Panc1 (cell line): ENCODE measurements around the gene SPA17. TPM values are rescaled to one million over a fixed set of nuclear protein-coding genes. Genes with fewer than 3 reads are reported as not detected.

ENCODE experiments used
- ATAC-seq: fragments of 200-7000 bp; cut with Tn5 transposase; 2 replicates; pipeline ENCODE4 v1.9.1; 2020; ENCODE audit warnings: mild to moderate bottlenecking, moderate library complexity
- BruUV-seq: library from RNA; stranded (reverse); fragments of 400-500 nt; replicated peaks from 2 replicates; lab custom pipeline; 2021; lab: Mats Ljungman, UMichigan
- CTCF ChIA-PET: fragments of 300-600 bp; sonication (Branson Sonifier 250); formaldehyde crosslinking; loops from one replicate; lab custom pipeline; 2022; ENCODE audit warnings: antibody characterized with exemption; lab: Charles Lee
- POLR2A ChIA-PET: fragments of 300-600 bp; sonication (Branson Sonifier 250); formaldehyde crosslinking; loops from one replicate; lab custom pipeline; 2022; ENCODE audit warnings: antibody characterized with exemption; lab: Charles Lee
- DNase-seq: peaks from one replicate; pipeline ENCODE4 v3.0.0-alpha.2; 2010; ENCODE audit warnings: low read depth, low spot score
- H3K27ac ChIP-seq: 2 replicates; pipeline ENCODE4 v1.5.1; 2011; ENCODE audit warnings: mild to moderate bottlenecking, low read length, inconsistent platforms
- H3K27me3 ChIP-seq: fragments of 200-500 bp; sonication (Bioruptor generic); 2 replicates; pipeline ENCODE4 v1.6.0; 2014; ENCODE audit warnings: low read length, inconsistent platforms; ENCODE audit not compliant: control insufficient read depth, insufficient read depth
- H3K36me3 ChIP-seq: fragments of 200-500 bp; sonication (Bioruptor generic); 2 replicates; pipeline ENCODE4 v1.5.1; 2014; ENCODE audit warnings: inconsistent platforms, mild to moderate bottlenecking, low read length, moderate library complexity; ENCODE audit not compliant: control insufficient read depth, insufficient read depth
- H3K4me1 ChIP-seq: 2 replicates; pipeline ENCODE4 v1.5.1; 2011; ENCODE audit warnings: inconsistent platforms, mild to moderate bottlenecking, low read length, moderate library complexity; ENCODE audit not compliant: control insufficient read depth, insufficient read depth
- H3K4me3 ChIP-seq, 2 experiments: 2 replicates each; pipeline ENCODE4 v1.5.1; 2011 to 2012; ENCODE audit warnings: low read depth in 2 of 2, low read length in 2 of 2, mild to moderate bottlenecking in 2 of 2, inconsistent platforms in 1 of 2, moderate library complexity in 1 of 2
- H3K9me3 ChIP-seq: fragments of 200-500 bp; sonication (Bioruptor generic); 2 replicates; pipeline ENCODE4 v1.5.1; 2014; ENCODE audit warnings: low read depth, mild to moderate bottlenecking, inconsistent platforms, low read length, moderate library complexity; ENCODE audit not compliant: control insufficient read depth, insufficient read depth
- POLR2AphosphoS5 ChIP-seq: IDR thresholded peaks from 2 replicates; pipeline ENCODE4 v1.6.1; 2012; ENCODE audit warnings: mild to moderate bottlenecking, low read depth, low read length, moderate library complexity
- REST ChIP-seq, 2 experiments: IDR thresholded peaks; 2 replicates each; pipeline ENCODE4 v1.6.1; 2011 to 2012; ENCODE audit warnings: low read depth in 2 of 2, control low read depth in 1 of 2, low read length in 1 of 2, mild to moderate bottlenecking in 1 of 2, moderate library complexity in 1 of 2; ENCODE audit not compliant: insufficient read depth in 1 of 2
- SIN3A ChIP-seq: IDR thresholded peaks from 2 replicates; pipeline ENCODE4 v1.6.1; 2012; ENCODE audit warnings: low read depth, mild to moderate bottlenecking, low read length, moderate library complexity, borderline replicate concordance; ENCODE audit not compliant: insufficient read depth
- TCF7L2 ChIP-seq: IDR thresholded peaks from 2 replicates; pipeline ENCODE4 v1.6.1; 2011; ENCODE audit warnings: mild to moderate bottlenecking, low read depth, low read length, inconsistent platforms
- in situ Hi-C: cut with HindIII; loops from 2 replicates; pipeline ENCODE4 v1.10.0; 2016; ENCODE audit warnings: low sequenced_read_pairs, low pct_unique_long_range_greater_than_20kb
- intact Hi-C: fragments of 100-400 bp; cut with micrococcal nuclease; formaldehyde crosslinking; loops from one replicate; pipeline ENCODE4 v1.10.0; 2022; ENCODE audit not compliant: unreplicated experiment
- total RNA-seq: library from RNA; stranded (reverse); gene quantifications from one replicate; pipeline ENCODE4 v1.2.1, GENCODE V29; 2021; ENCODE audit not compliant: unreplicated experiment
- TF ChIP-seq, protein P1 (sequence below): fragments of 450-650 bp; IDR thresholded peaks from 2 replicates; pipeline ENCODE4 v1.5.1; 2017; ENCODE audit warnings: mild to moderate bottlenecking

SPA17 gene
- total RNA-seq, 1 experiment from 2014 or later: 10.1 TPM

DNA sequence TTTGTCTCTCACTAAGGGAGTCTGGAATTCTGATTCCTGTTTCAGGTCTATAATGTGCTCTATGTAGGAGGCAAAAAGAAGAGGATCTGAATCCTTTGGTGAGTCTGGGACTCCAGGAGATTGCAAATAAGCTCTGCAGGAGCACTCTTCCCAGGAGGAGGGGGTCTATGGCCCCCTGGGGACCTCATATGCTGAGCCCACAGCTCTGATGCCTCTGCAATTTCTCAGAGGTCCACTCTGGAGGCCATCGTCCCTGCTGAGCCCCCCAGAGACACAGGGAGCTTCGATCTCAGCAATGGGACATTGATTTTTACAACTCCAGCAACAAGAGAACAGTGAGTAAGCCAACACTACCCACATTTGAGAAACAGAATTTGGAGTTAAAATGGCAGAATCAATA is 45.8 kb downstream of the SPA17 start:
- Histone ChIP-seq H3K9me3 (no peaks in the 10 kb centered on the region), H3K4me3 (no peak overlapping the region), H3K4me1 (peaks cover 10% of the 10 kb centered on the region; the same call in 1 of the 2 replicates), H3K27me3 (peaks cover 65% of the 10 kb centered on the region), H3K27ac (no peak overlapping the region), H3K36me3 (no peaks in the 10 kb centered on the region)
- intact Hi-C loops: no loop called here
- no peak for DNase-seq
- no peak for TF ChIP-seq SIN3A
- no peak for TF ChIP-seq REST (IDR thresholded peaks at IDR 0.05; ENCODE audit: insufficient read depth in 1 of 2, low read depth in 2 of 2, low read length in 1 of 2)
- no peak for TF ChIP-seq POLR2AphosphoS5
- TF ChIP-seq TCF7L2: no peak
- TF ChIP-seq, protein P1, sequence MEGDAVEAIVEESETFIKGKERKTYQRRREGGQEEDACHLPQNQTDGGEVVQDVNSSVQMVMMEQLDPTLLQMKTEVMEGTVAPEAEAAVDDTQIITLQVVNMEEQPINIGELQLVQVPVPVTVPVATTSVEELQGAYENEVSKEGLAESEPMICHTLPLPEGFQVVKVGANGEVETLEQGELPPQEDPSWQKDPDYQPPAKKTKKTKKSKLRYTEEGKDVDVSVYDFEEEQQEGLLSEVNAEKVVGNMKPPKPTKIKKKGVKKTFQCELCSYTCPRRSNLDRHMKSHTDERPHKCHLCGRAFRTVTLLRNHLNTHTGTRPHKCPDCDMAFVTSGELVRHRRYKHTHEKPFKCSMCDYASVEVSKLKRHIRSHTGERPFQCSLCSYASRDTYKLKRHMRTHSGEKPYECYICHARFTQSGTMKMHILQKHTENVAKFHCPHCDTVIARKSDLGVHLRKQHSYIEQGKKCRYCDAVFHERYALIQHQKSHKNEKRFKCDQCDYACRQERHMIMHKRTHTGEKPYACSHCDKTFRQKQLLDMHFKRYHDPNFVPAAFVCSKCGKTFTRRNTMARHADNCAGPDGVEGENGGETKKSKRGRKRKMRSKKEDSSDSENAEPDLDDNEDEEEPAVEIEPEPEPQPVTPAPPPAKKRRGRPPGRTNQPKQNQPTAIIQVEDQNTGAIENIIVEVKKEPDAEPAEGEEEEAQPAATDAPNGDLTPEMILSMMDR: no peak
- ChIA-PET CTCF (interaction anchor here (0.6 kb wide), 1 partner anchor 44 kb away, joined by 8 read pairs; no protein-coding TSS in a partner anchor), POLR2A (no interaction called here)
- in situ Hi-C loops: no loop called here
- no TSS peak for BruUV-seq
- ATAC-seq: no peak

- no peak for TF ChIP-seq TCF7L2
- TF ChIP-seq, protein P1: no peak
- TF ChIP-seq SIN3A: no peak
- TF ChIP-seq REST (IDR thresholded peaks at IDR 0.05; ENCODE audit: insufficient read depth in 1 of 2, low read depth in 2 of 2, low read length in 1 of 2): no peak
- no peak for TF ChIP-seq POLR2AphosphoS5
- CTCF ChIA-PET: interaction anchor here (0.6 kb wide), 1 partner anchor 114 kb away, joined by 3 read pairs; no protein-coding TSS in a partner anchor
- Histone ChIP-seq H3K27me3 (peaks cover 61% of the 10 kb centered on the region), H3K4me1 (peaks cover 10% of the 10 kb centered on the region; the same call in 1 of the 2 replicates), H3K4me3 (no peak overlapping the region), H3K27ac (no peak overlapping the region), H3K36me3 (no peaks in the 10 kb centered on the region), H3K9me3 (no peaks in the 10 kb centered on the region)
- no TSS peak for BruUV-seq
- in situ Hi-C loops (no loop called here), intact Hi-C loops (no loop called here)
- DNase-seq (no peak), ATAC-seq (no peak)
- POLR2A ChIA-PET: no interaction called here
Measured at GRCh38 chr11:124722176-124722575, 48.5 kb downstream of the SPA17 start.
